Activated CD4-positive, alpha-beta T cell treated with anti-CD3 and anti-CD28 coated beads for 4 hours (primary cell): Measurements from ENCODE around the gene PARP6.
A peak's percentile ranks its signal among the peaks of the same experiment; 100 is the strongest.
"Not testable (repeated sequence)": the region's sequence is repeated elsewhere in the genome, so short reads cannot be mapped to it uniquely, and the experiment has no call there.

Experiments used
- DNase-seq, 2 donors: peaks; one replicate each; pipeline ENCODE4 v3.0.0-alpha.2; 2020

The PARP6 gene

GRCh38 chr15:72278737-72279136, 6.4 kb upstream of the PARP6 start:
- DNase-seq: no peak

GRCh38 chr15:72276326-72276700, 4.0 kb upstream of the PARP6 start:
- DNase-seq: no peak

- not testable (repeated sequence) for DNase-seq
Observed at GRCh38 chr15:72275635-72276325, 3.4 kb upstream of the PARP6 start.

GRCh38 chr15:72272997-72273352, 621 bp upstream of the PARP6 start:
- DNase-seq: no peak

- DNase-seq: no peak
Observed at GRCh38 chr15:72271895-72272212, 500 bp downstream of the PARP6 start.

- no peak for DNase-seq
Observed at GRCh38 chr15:72271221-72271620, 1.1 kb downstream of the PARP6 start.

GRCh38 chr15:72269739-72270138, 2.6 kb downstream of the PARP6 start:
- no peak for DNase-seq

GRCh38 chr15:72265031-72265430, 7.3 kb downstream of the PARP6 start:
- no peak for DNase-seq

- DNase-seq: no peak
Observed at GRCh38 chr15:72252663-72253299, 19.6 kb downstream of the PARP6 start.

- DNase-seq: no peak
Observed at GRCh38 chr15:72249142-72249810, 23.1 kb downstream of the PARP6 start.

GRCh38 chr15:72248514-72248913, 23.8 kb downstream of the PARP6 start:
- no peak for DNase-seq

- no peak for DNase-seq
Observed at GRCh38 chr15:72242775-72243370, 29.5 kb downstream of the PARP6 start.

- no peak for DNase-seq
Observed at GRCh38 chr15:72239652-72240051, 32.7 kb downstream of the PARP6 start.

GRCh38 chr15:72238586-72238985, 33.8 kb downstream of the PARP6 start:
- no peak for DNase-seq

GRCh38 chr15:72237853-72238224, 34.5 kb downstream of the PARP6 start:
- no peak for DNase-seq

GRCh38 chr15:72237029-72237852, 35.1 kb downstream of the PARP6 start:
- peak; percentile 67 for DNase-seq

GRCh38 chr15:72236381-72237003, 35.9 kb downstream of the PARP6 start:
- no peak for DNase-seq

GRCh38 chr15:72235298-72235697, 37.1 kb downstream of the PARP6 start:
- no peak for DNase-seq

- no peak for DNase-seq
Observed at GRCh38 chr15:72233769-72234168, 38.6 kb downstream of the PARP6 start.

GRCh38 chr15:72231833-72232478, 40.4 kb downstream of the PARP6 start:
- peak; percentile 59 to 63 for DNase-seq

- DNase-seq: peak; percentile 97
Observed at GRCh38 chr15:72231066-72231832, 41.1 kb downstream of the PARP6 start, which contains the start of gene PKM. PKM (minus strand) TSS chr15:72231190; CDS start chr15:72219097, 12,093 bp downstream.
